Measurements from ENCODE around the gene EIF5.

EIF5 gene

GRCh38 chr14:103392106-103392505 lies 58.1 kb downstream of the EIF5 start:
- H3K27ac ChIP-seq: no peak overlapping the region
- TF ChIP-seq ZFX (IDR thresholded peaks at IDR 0.05) (no peak), CTCF (conservative IDR thresholded peaks at IDR 0.05) (no peak)

- no peak for TF ChIP-seq CTCF (conservative IDR thresholded peaks at IDR 0.05)
- TF ChIP-seq ZFX (IDR thresholded peaks at IDR 0.05): no peak
- H3K27ac ChIP-seq: no peak overlapping the region
Measured at GRCh38 chr14:103392572-103392971, 58.5 kb downstream of the EIF5 start.

- no peak overlapping the region for H3K27ac ChIP-seq
- TF ChIP-seq ZFX (IDR thresholded peaks at IDR 0.05) (no peak), CTCF (conservative IDR thresholded peaks at IDR 0.05) (no peak)
Measured at GRCh38 chr14:103393070-103393469, 59.0 kb downstream of the EIF5 start.

- H3K27ac ChIP-seq: no peak overlapping the region
- no peak for TF ChIP-seq ZFX (IDR thresholded peaks at IDR 0.05)
- TF ChIP-seq CTCF (conservative IDR thresholded peaks at IDR 0.05): peak; percentile 90
Measured at GRCh38 chr14:103393676-103394626, 59.9 kb downstream of the EIF5 start.

Data from C4-2B (cell line).